Keratinocyte (primary cell): ENCODE measurements around the gene BMPER. TPM values are rescaled to one million over a fixed set of nuclear protein-coding genes. Genes with fewer than 3 reads are reported as not detected.
A peak's percentile ranks its signal among the peaks of the same experiment; 100 is the strongest.

Experiments used
- DNase-seq: peaks from one replicate; pipeline ENCODE4 v3.0.0-alpha.2; 2011; ENCODE audit warnings: low read depth, missing footprints, low spot score
- FAIRE-seq: peaks from 2 replicates; lab custom pipeline; 2011; peaks lifted over from hg19 to GRCh38; lab: Jason Lieb, UNC
- H2AFZ ChIP-seq: 2 replicates; pipeline ENCODE4 v1.6.0; 2012; ENCODE audit warnings: low read length, control low read depth, inconsistent platforms; ENCODE audit not compliant: control insufficient read depth
- H3K27ac ChIP-seq: 2 replicates; pipeline ENCODE4 v1.5.1; 2011; ENCODE audit warnings: low read length; ENCODE audit not compliant: control insufficient read depth, insufficient read depth
- H3K27me3 ChIP-seq: 3 replicates; pipeline ENCODE4 v1.6.0; 2011; ENCODE audit warnings: low read length; ENCODE audit not compliant: control insufficient read depth, insufficient read depth; ENCODE audit errors: extremely low read depth
- H3K36me3 ChIP-seq, 2 experiments: 2 replicates in 1 of 2; 3 replicates in 1 of 2; pipeline ENCODE4 v1.5.1; 2011; ENCODE audit warnings: low read length in 2 of 2, mild to moderate bottlenecking in 1 of 2; ENCODE audit not compliant: control insufficient read depth in 2 of 2, insufficient read depth in 2 of 2; ENCODE audit errors: extremely low read depth in 1 of 2
- H3K4me1 ChIP-seq: 3 replicates; pipeline ENCODE4 v1.5.1; 2011; ENCODE audit warnings: low read length; ENCODE audit not compliant: control insufficient read depth, insufficient read depth; ENCODE audit errors: extremely low read depth
- H3K4me2 ChIP-seq: 3 replicates; pipeline ENCODE4 v1.6.0; 2011; ENCODE audit warnings: low read depth, low read length; ENCODE audit not compliant: control insufficient read depth, insufficient read depth; ENCODE audit errors: extremely low read depth
- H3K4me3 ChIP-seq, 3 experiments: fragments of 200-600 bp in 1 of 3; sonication (generic) in 1 of 3; 2 replicates in 2 of 3; 3 replicates in 1 of 3; pipeline ENCODE4 v1.5.1; 2011 to 2016; ENCODE audit warnings: low read length in 3 of 3, mild to moderate bottlenecking in 3 of 3, control low read depth in 2 of 3, inconsistent platforms in 1 of 3, low read depth in 1 of 3, mixed read lengths in 1 of 3, mixed run types in 1 of 3, moderate library complexity in 1 of 3; ENCODE audit not compliant: control insufficient read depth in 2 of 3, insufficient read depth in 2 of 3; ENCODE audit errors: extremely low read depth in 1 of 3
- H3K79me2 ChIP-seq: 2 replicates; pipeline ENCODE4 v1.6.0; 2012; ENCODE audit warnings: low read length; ENCODE audit not compliant: control insufficient read depth, insufficient read depth
- H3K9ac ChIP-seq: 3 replicates; pipeline ENCODE4 v1.6.0; 2011; ENCODE audit warnings: low read length; ENCODE audit not compliant: control insufficient read depth, insufficient read depth; ENCODE audit errors: extremely low read depth
- H3K9me1 ChIP-seq: 3 replicates; pipeline ENCODE4 v1.6.0; 2011; ENCODE audit warnings: low read length; ENCODE audit not compliant: control insufficient read depth, insufficient read depth; ENCODE audit errors: extremely low read depth
- H3K9me3 ChIP-seq: 2 replicates; pipeline ENCODE4 v1.5.1; 2012; ENCODE audit warnings: low read depth, low read length; ENCODE audit not compliant: control insufficient read depth
- H4K20me1 ChIP-seq: 3 replicates; pipeline ENCODE4 v1.6.0; 2011; ENCODE audit warnings: low read length; ENCODE audit not compliant: control insufficient read depth, insufficient read depth; ENCODE audit errors: extremely low read depth
- CTCF ChIP-seq, 3 experiments: IDR thresholded peaks in 1 of 3; conservative IDR thresholded peaks in 1 of 3; optimal IDR thresholded peaks in 1 of 3; 2 replicates in 2 of 3; 3 replicates in 1 of 3; pipeline versions ENCODE3 to v1.5.1; 2011; ENCODE audit warnings: low read length in 3 of 3, mild to moderate bottlenecking in 3 of 3, moderate library complexity in 2 of 3, control low read depth in 1 of 3, inconsistent platforms in 1 of 3; ENCODE audit not compliant: insufficient read depth in 2 of 3; ENCODE audit errors: extremely low read depth in 1 of 3
- EZH2 ChIP-seq: IDR thresholded peaks from one replicate; pipeline ENCODE4 v1.6.1; 2012; ENCODE audit warnings: inconsistent platforms, mild to moderate bottlenecking, low read length, moderate library complexity
- dilution Hi-C: fragments of 300-500 bp; cut with MboI; formaldehyde crosslinking; loops from one replicate; pipeline ENCODE4 v1.7.0; 2020; ENCODE audit warnings: low sequenced_read_pairs; ENCODE audit not compliant: extremely low pct_ligation_motif_present
- polyA plus RNA-seq, 5 experiments: library from polyadenylated mRNA; depleted of rRNA in 3 of 5; stranded (reverse) in 3 of 5; stranded (forward) in 1 of 5; unstranded in 1 of 5; fragments of >200 nt; gene quantifications; 1 replicate in 1 of 5; 2 replicates in 3 of 5; 3 replicates in 1 of 5; pipeline versions ENCODE4 v1.2.1 to v1.2.3, GENCODE V29; 2011 to 2012; ENCODE audit warnings: missing spikeins in 2 of 5, low read depth in 1 of 5, low replicate concordance in 1 of 5

The BMPER gene
- polyA plus RNA-seq, 1 donor (not counting 4 experiments of a cell fraction or from before 2014, with no cell fraction given) = 0.67 TPM

GRCh38 chr7:34060196-34060947, 155.0 kb downstream of the BMPER start:
- dilution Hi-C loops = no loop called here
- Histone ChIP-seq H4K20me1 (no peaks in the 10 kb centered on the region), H3K9me3 (no peaks in the 10 kb centered on the region), H3K79me2 (no peaks in the 10 kb centered on the region), H3K4me1 (peaks cover 40% of the 10 kb centered on the region), H2AFZ (no peak overlapping the region), H3K4me3 (no peak overlapping the region), H3K9ac (no peak overlapping the region), H3K27me3 (no peaks in the 10 kb centered on the region), H3K4me2 (peak overlapping the region; percentile 35), H3K36me3 (no peaks in the 10 kb centered on the region), H3K27ac (peak overlapping the region; percentile 80), H3K9me1 (no peaks in the 10 kb centered on the region)
- DNase-seq (no peak), FAIRE-seq (no peak)
- TF ChIP-seq CTCF (optimal IDR thresholded peaks at IDR 0.05 in 1 of 3, IDR thresholded peaks at IDR 0.05 in 1 of 3, conservative IDR thresholded peaks at IDR 0.05 in 1 of 3; ENCODE audit: extremely low read depth in 1 of 3, insufficient read depth in 2 of 3, low read length in 3 of 3) = no peak
- TF ChIP-seq EZH2 = no peak

- H3K9ac ChIP-seq = peak overlapping the region; percentile 19
- H3K36me3 ChIP-seq = no peaks in the 10 kb centered on the region
- DNase-seq (peak; percentile 38), FAIRE-seq (peak; percentile 90)
- H3K4me1 ChIP-seq = peaks cover 40% of the 10 kb centered on the region
- peak overlapping the region; percentile 56 for H2AFZ ChIP-seq
- no peaks in the 10 kb centered on the region for H3K27me3 ChIP-seq
- no peak for TF ChIP-seq EZH2
- no peak for TF ChIP-seq CTCF (optimal IDR thresholded peaks at IDR 0.05 in 1 of 3, IDR thresholded peaks at IDR 0.05 in 1 of 3, conservative IDR thresholded peaks at IDR 0.05 in 1 of 3; ENCODE audit: extremely low read depth in 1 of 3, insufficient read depth in 2 of 3, low read length in 3 of 3)
- no peaks in the 10 kb centered on the region for H3K79me2 ChIP-seq
- no peaks in the 10 kb centered on the region for H3K9me3 ChIP-seq
- dilution Hi-C loops = no loop called here
- H3K9me1 ChIP-seq = no peaks in the 10 kb centered on the region
- H4K20me1 ChIP-seq = no peaks in the 10 kb centered on the region
- no peak overlapping the region for H3K4me3 ChIP-seq
- peak overlapping the region; percentile 80 for H3K27ac ChIP-seq
- H3K4me2 ChIP-seq = peak overlapping the region; percentile 35
Observed at GRCh38 chr7:34061149-34061548, 155.8 kb downstream of the BMPER start.
